HEK293 (cell line): ENCODE measurements around the gene GALNTL6.

Source experiments
- CTCF ChIA-PET: fragments of 350-600 bp; formaldehyde crosslinking; extraction: SDS; loops from one replicate; lab custom pipeline; 2021; ENCODE audit warnings: antibody characterized with exemption; lab: Yijun Ruan, JAX
- POLR2A ChIA-PET: fragments of 300-600 bp; formaldehyde crosslinking; extraction: SDS; loops from one replicate; lab custom pipeline; 2020; ENCODE audit warnings: antibody characterized with exemption, inconsistent platforms; lab: Yijun Ruan, JAX
- H3K27ac ChIP-seq: fragments of 200-500 bp; sonication (Bioruptor generic); 2 replicates; pipeline ENCODE4 v1.5.1; 2014; ENCODE audit warnings: low read depth, low read length, control low read depth, inconsistent platforms; ENCODE audit errors: extremely low read depth
- H3K36me3 ChIP-seq, 2 experiments: fragments of 200-500 bp in 1 of 2; sonication (Bioruptor generic) in 1 of 2; 1 replicate in 1 of 2; 2 replicates in 1 of 2; pipeline ENCODE4 v1.5.1; 2014 to 2017; ENCODE audit warnings: inconsistent platforms in 2 of 2, low read length in 2 of 2; ENCODE audit not compliant: control insufficient read depth in 2 of 2, insufficient read depth in 1 of 2
- H3K4me1 ChIP-seq: fragments of 200-500 bp; sonication (Bioruptor generic); 2 replicates; pipeline ENCODE4 v1.5.1; 2014; ENCODE audit warnings: mild to moderate bottlenecking, low read length, inconsistent platforms; ENCODE audit not compliant: control insufficient read depth, insufficient read depth
- H3K4me3 ChIP-seq: 2 replicates; pipeline ENCODE4 v1.5.1; 2011; ENCODE audit warnings: low read depth, mild to moderate bottlenecking, control low read depth, low read length, moderate library complexity
- H3K9me3 ChIP-seq: fragments of 200-500 bp; sonication (Bioruptor generic); 2 replicates; pipeline ENCODE4 v1.5.1; 2014; ENCODE audit warnings: low read depth, low read length, inconsistent platforms; ENCODE audit not compliant: control insufficient read depth, insufficient read depth
- ELK4 ChIP-seq: IDR thresholded peaks from 2 replicates; pipeline ENCODE4 v1.6.1; 2011; ENCODE audit warnings: mild to moderate bottlenecking, low read depth, low read length, borderline replicate concordance
- GFI1B ChIP-seq: fragments of 450-650 bp; formaldehyde crosslinking; IDR thresholded peaks from 2 replicates; pipeline ENCODE4 v1.5.1; 2016; ENCODE audit warnings: missing biosample characterization, missing genetic modification characterization
- GLIS2 ChIP-seq: fragments of 450-650 bp; formaldehyde crosslinking; IDR thresholded peaks from 2 replicates; pipeline ENCODE4 v1.5.1; 2016; ENCODE audit warnings: missing biosample characterization, missing genetic modification characterization
- KLF7 ChIP-seq: fragments of 450-650 bp; formaldehyde crosslinking; IDR thresholded peaks from 2 replicates; pipeline ENCODE4 v1.5.1; 2016; ENCODE audit warnings: missing biosample characterization, missing genetic modification characterization, borderline replicate concordance
- MYNN ChIP-seq: fragments of 450-650 bp; formaldehyde crosslinking; IDR thresholded peaks from 2 replicates; pipeline ENCODE4 v1.5.1; 2016; ENCODE audit warnings: missing biosample characterization, missing genetic modification characterization, borderline replicate concordance
- SCRT1 ChIP-seq: fragments of 450-650 bp; formaldehyde crosslinking; IDR thresholded peaks from 2 replicates; pipeline ENCODE4 v1.5.1; 2016; ENCODE audit warnings: missing biosample characterization, missing genetic modification characterization, borderline replicate concordance
- ZBTB11 ChIP-seq: fragments of 450-650 bp; formaldehyde crosslinking; conservative IDR thresholded peaks from 2 replicates; pipeline ENCODE4 v1.5.1; 2016; ENCODE audit warnings: low read depth, missing biosample characterization, missing genetic modification characterization
- ZBTB26 ChIP-seq: fragments of 450-650 bp; formaldehyde crosslinking; optimal IDR thresholded peaks from 2 replicates; pipeline ENCODE3; 2016; ENCODE audit warnings: missing biosample characterization, mild to moderate bottlenecking, missing genetic modification characterization
- ZFP69B ChIP-seq: fragments of 450-650 bp; formaldehyde crosslinking; IDR thresholded peaks from 2 replicates; pipeline ENCODE4 v1.5.1; 2016; ENCODE audit warnings: missing biosample characterization, missing genetic modification characterization
- ZIC2 ChIP-seq: fragments of 450-650 bp; formaldehyde crosslinking; IDR thresholded peaks from 2 replicates; pipeline ENCODE4 v1.5.1; 2016; ENCODE audit warnings: missing biosample characterization, missing genetic modification characterization
- ZNF140 ChIP-seq: fragments of 450-650 bp; formaldehyde crosslinking; IDR thresholded peaks from 2 replicates; pipeline ENCODE4 v1.5.1; 2016; ENCODE audit warnings: missing biosample characterization, missing genetic modification characterization
- ZNF202 ChIP-seq: fragments of 450-650 bp; formaldehyde crosslinking; IDR thresholded peaks from 2 replicates; pipeline ENCODE4 v1.5.1; 2016; ENCODE audit warnings: missing biosample characterization, missing genetic modification characterization, borderline replicate concordance
- ZNF274 ChIP-seq, 2 experiments: fragments of 200-500 bp in 1 of 2; fragments of 450-650 bp in 1 of 2; sonication (Bioruptor generic) in 1 of 2; formaldehyde crosslinking in 1 of 2; IDR thresholded peaks; 2 replicates each; pipeline versions ENCODE4 v1.5.1 to v1.6.1; 2014 to 2016; ENCODE audit warnings: borderline replicate concordance in 1 of 2, inconsistent platforms in 1 of 2, low read length in 1 of 2, missing biosample characterization in 1 of 2, missing genetic modification characterization in 1 of 2
- ZNF341 ChIP-seq: fragments of 450-650 bp; formaldehyde crosslinking; IDR thresholded peaks from 2 replicates; pipeline ENCODE4; 2016; ENCODE audit warnings: low read depth, missing biosample characterization, missing genetic modification characterization
- ZNF391 ChIP-seq: fragments of 450-650 bp; formaldehyde crosslinking; IDR thresholded peaks from 2 replicates; pipeline ENCODE4 v1.5.1; 2016; ENCODE audit warnings: low read depth, missing biosample characterization, missing genetic modification characterization, borderline replicate concordance
- ZNF571 ChIP-seq: fragments of 450-650 bp; formaldehyde crosslinking; IDR thresholded peaks from 2 replicates; pipeline ENCODE4 v1.5.0; 2017; ENCODE audit warnings: missing biosample characterization, missing genetic modification characterization
- ZNF600 ChIP-seq: fragments of 450-650 bp; formaldehyde crosslinking; IDR thresholded peaks from 2 replicates; pipeline ENCODE4 v1.5.1; 2016; ENCODE audit warnings: missing biosample characterization, missing genetic modification characterization
- ZNF626 ChIP-seq: fragments of 450-650 bp; sonication (Bioruptor Pico); formaldehyde crosslinking; IDR thresholded peaks from 2 replicates; pipeline ENCODE4 v1.5.1; 2018; ENCODE audit warnings: missing biosample characterization, missing genetic modification characterization, inconsistent platforms
- ZNF629 ChIP-seq: fragments of 450-650 bp; formaldehyde crosslinking; IDR thresholded peaks from 2 replicates; pipeline ENCODE4 v1.5.1; 2017; ENCODE audit warnings: missing biosample characterization, missing genetic modification characterization
- ZNF654 ChIP-seq: fragments of 450-650 bp; formaldehyde crosslinking; IDR thresholded peaks from 2 replicates; pipeline ENCODE4 v1.5.1; 2016; ENCODE audit warnings: low read depth, missing biosample characterization, missing genetic modification characterization
- ZNF658 ChIP-seq: fragments of 450-650 bp; formaldehyde crosslinking; IDR thresholded peaks from 2 replicates; pipeline ENCODE4; 2016; ENCODE audit warnings: missing biosample characterization, missing genetic modification characterization
- ZNF660 ChIP-seq: fragments of 450-650 bp; IDR thresholded peaks from 2 replicates; pipeline ENCODE4 v1.5.1; 2018; ENCODE audit warnings: missing biosample characterization, mild to moderate bottlenecking, missing genetic modification characterization
- ZNF670 ChIP-seq: fragments of 450-650 bp; formaldehyde crosslinking; IDR thresholded peaks from 2 replicates; pipeline ENCODE4 v1.5.1; 2016; ENCODE audit warnings: missing biosample characterization, missing genetic modification characterization, low read depth
- ZNF747 ChIP-seq: fragments of 450-650 bp; formaldehyde crosslinking; IDR thresholded peaks from 2 replicates; pipeline ENCODE4 v1.5.1; 2016; ENCODE audit warnings: missing biosample characterization, missing genetic modification characterization
- ZNF76 ChIP-seq: fragments of 450-650 bp; formaldehyde crosslinking; IDR thresholded peaks from 2 replicates; pipeline ENCODE4; 2016; ENCODE audit warnings: low read depth, missing biosample characterization, missing genetic modification characterization, borderline replicate concordance
- ZNF777 ChIP-seq: fragments of 450-650 bp; formaldehyde crosslinking; IDR thresholded peaks from 2 replicates; pipeline ENCODE4 v1.5.1; 2017; ENCODE audit warnings: missing biosample characterization, missing genetic modification characterization, borderline replicate concordance
- ZSCAN16 ChIP-seq: fragments of 450-650 bp; formaldehyde crosslinking; IDR thresholded peaks from 2 replicates; pipeline ENCODE4 v1.5.1; 2016; ENCODE audit warnings: missing biosample characterization, missing genetic modification characterization

GALNTL6 gene

GRCh38 chr4:172410363-172410762 is 597.2 kb downstream of the GALNTL6 start (continued):
- TF ChIP-seq ZNF626 (tag by site-specific recombination) (no peak), ZNF660 (tag by site-specific recombination) (no peak), KLF7 (tag by site-specific recombination) (no peak), ZNF571 (tag by site-specific recombination) (no peak), ZNF391 (no peak)
- TF ChIP-seq, all 188 proteins: peak for 0

- Histone ChIP-seq H3K4me1 (no peaks in the 10 kb centered on the region), H3K27ac (no peak overlapping the region), H3K4me3 (no peak overlapping the region), H3K9me3 (no peaks in the 10 kb centered on the region), H3K36me3 (no peaks in the 10 kb centered on the region)
- ChIA-PET POLR2A (no interaction called here), CTCF (no interaction called here)
- TF ChIP-seq SCRT1 (tag by site-specific recombination) (no peak), ZNF274 (IDR thresholded peaks at IDR 0.05; ENCODE audit: low read length) (no peak), ZNF274 (tag by site-specific recombination; IDR thresholded peaks at IDR 0.05; ENCODE audit: borderline replicate concordance) (no peak), ZNF777 (no peak), ZIC2 (no peak), GFI1B (tag by site-specific recombination) (no peak), ZFP69B (tag by site-specific recombination) (no peak), ZNF670 (tag by site-specific recombination) (no peak), ZBTB26 (no peak), MYNN (tag by site-specific recombination) (no peak), GLIS2 (tag by site-specific recombination) (no peak), ZNF341 (tag by site-specific recombination) (no peak), ZSCAN16 (tag by site-specific recombination) (no peak)
Observed at GRCh38 chr4:172411149-172411548, 597.9 kb downstream of the GALNTL6 start.

GRCh38 chr4:172412851-172413580 is 599.8 kb downstream of the GALNTL6 start:
- H3K4me1 ChIP-seq = no peaks in the 10 kb centered on the region
- no peaks in the 10 kb centered on the region for H3K9me3 ChIP-seq
- no peaks in the 10 kb centered on the region for H3K36me3 ChIP-seq
- ChIA-PET POLR2A (no interaction called here), CTCF (no interaction called here)
- H3K4me3 ChIP-seq = no peak overlapping the region
- no peak overlapping the region for H3K27ac ChIP-seq
- TF ChIP-seq ZNF654 (tag by site-specific recombination) (no peak), ZNF658 (tag by site-specific recombination) (no peak), ZNF391 (no peak), ZBTB11 (tag by site-specific recombination) (no peak), ZNF140 (no peak), ZNF76 (tag by site-specific recombination) (no peak), ZNF600 (no peak), ZNF670 (tag by site-specific recombination) (no peak), ZNF202 (tag by site-specific recombination) (no peak), ZNF747 (no peak), ZBTB26 (no peak), ZNF629 (tag by site-specific recombination) (no peak), ELK4 (no peak)
